GM15510 (cell line): Measurements from ENCODE around the gene JAZF1.

Experiments
- POLR2A ChIP-seq: IDR thresholded peaks from 3 replicates; pipeline ENCODE4 v1.6.1; 2011; ENCODE audit warnings: borderline replicate concordance; ENCODE audit not compliant: insufficient read length; ENCODE audit errors: extremely low read depth

The JAZF1 gene

GRCh38 chr7:28160551-28160991, 20.0 kb downstream of the JAZF1 start:
- no peak for TF ChIP-seq POLR2A

DNA sequence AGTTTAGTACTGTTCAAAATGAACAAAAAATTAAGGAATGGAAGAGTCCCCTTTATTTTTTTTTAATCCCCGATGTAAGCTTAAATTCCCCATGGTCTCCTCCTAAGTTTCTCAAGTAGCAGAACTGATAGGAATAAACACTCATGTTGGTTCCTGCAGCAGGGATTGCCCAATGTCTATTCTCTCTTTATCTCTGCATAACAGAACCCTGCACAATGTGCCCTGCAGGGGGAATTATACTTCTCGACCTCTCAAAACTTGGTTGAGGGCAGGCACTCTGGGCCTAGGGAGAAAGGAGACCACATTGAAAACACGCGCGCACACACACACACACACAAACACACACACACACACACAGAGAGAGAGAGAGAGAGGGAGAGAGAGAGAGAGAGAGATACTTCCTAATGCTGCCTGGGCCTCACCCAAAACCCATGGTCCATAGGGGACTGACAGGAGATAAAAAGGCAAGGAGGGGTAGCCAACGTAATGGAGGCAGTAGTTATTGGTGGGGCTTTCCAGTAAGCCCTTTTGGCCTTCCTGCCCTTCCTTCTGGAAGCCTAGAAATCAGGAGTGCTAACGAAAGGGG, 22.7 kb downstream of the JAZF1 start:
- no peak for TF ChIP-seq POLR2A

DNA sequence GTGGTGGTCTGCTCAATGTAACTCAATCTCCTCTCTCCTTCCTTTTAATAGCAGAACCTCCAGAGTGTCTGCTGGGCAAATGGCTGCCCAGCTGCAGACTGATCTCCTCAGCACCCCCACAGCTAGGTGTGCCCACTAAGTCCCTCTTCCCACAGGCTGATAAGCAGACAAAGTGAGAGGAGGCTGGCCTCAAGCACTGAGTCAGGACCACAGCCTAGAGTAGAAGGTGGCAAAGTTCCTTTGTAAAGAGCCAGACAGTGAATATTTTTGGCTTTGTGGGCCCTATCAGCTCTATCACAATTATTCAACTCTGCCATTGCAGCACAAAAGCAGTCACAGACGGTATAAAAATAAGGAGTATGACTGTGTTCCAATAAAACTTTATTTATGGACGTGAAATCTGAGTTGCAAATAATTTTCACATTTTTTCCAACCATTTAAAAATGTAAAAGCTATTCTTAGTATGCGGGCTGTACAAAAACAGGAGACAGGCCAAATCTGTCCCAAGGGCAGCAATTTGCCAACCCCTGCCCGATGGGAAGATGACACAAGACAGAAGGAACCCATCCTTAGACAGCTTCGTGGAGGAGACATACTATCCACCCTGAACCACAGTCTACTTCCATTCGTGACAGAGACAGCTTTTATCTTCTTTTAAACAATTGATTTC, 23.4 kb downstream of the JAZF1 start:
- TF ChIP-seq POLR2A: no peak

- TF ChIP-seq POLR2A: no peak
These were observed 24.2 kb downstream of the JAZF1 start for GRCh38 chr7:28156401-28156800.

DNA sequence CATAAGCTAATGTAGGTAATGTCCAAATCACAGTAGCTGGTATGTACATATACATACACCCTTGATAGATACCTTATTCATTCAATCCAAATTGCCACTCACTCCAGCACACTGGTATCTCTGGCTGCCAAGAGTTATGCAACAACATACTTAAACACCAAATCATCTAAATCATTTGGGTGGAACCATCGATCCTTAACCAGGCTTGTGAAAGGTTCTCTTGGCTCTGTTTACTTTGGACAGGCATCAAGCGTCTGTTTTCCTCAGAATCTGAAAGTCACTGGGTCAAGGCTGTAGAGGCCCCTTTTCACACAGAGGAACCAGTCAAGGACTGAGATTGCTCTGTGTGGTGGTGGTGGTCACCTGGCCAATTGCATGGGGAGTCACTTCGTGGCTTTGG, 24.6 kb downstream of the JAZF1 start:
- TF ChIP-seq POLR2A: no peak

DNA sequence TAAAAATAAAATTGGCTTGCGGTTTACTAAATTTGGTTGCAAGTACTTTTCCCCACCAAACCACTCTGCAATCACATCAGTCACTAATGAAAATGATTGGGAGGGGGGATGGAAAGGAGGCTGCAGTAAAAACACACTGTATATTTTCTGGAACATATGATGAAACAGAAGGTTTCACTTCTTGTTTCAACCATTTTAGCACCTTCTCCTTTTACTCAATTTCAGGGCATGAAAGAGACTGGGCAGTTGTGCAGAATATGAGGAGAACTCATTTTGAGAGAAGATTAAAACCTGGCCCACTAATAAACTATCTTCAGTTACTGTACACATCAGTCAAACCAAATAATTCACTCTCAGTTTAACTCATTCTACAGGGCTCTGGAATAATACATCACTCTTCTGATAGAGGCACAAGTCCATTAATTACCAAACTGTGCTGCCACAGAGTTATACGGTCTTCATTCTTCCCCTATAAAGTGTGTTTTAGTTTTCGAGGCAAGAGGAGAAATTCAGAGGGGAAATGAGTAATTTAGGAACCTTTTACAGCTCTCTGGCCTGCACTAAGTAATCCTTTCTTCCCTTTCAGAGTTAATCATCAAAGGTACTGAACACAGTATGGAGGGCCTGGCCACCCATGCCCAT, 25.5 kb downstream of the JAZF1 start:
- TF ChIP-seq POLR2A: no peak

DNA sequence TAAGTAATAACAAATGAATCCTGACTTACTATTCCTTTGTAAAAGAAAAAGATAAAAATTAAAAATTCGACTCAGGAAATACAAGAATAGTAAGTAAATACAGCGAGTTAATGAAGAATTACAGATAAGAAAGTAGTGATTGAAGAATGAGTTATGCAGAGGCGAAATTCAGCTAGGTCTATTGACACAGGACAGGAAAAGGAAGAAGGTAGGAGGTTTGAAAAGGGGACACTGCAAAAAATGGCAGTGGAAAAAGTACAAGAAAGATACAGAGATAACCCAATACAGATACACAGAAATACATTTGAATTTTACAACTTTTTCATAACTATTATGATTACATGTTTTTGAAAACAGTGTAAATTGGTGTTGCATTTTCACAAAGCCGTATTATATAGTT, 28.0 kb downstream of the JAZF1 start:
- TF ChIP-seq POLR2A: no peak

GRCh38 chr7:28151965-28152364, 28.6 kb downstream of the JAZF1 start:
- TF ChIP-seq POLR2A: no peak

DNA sequence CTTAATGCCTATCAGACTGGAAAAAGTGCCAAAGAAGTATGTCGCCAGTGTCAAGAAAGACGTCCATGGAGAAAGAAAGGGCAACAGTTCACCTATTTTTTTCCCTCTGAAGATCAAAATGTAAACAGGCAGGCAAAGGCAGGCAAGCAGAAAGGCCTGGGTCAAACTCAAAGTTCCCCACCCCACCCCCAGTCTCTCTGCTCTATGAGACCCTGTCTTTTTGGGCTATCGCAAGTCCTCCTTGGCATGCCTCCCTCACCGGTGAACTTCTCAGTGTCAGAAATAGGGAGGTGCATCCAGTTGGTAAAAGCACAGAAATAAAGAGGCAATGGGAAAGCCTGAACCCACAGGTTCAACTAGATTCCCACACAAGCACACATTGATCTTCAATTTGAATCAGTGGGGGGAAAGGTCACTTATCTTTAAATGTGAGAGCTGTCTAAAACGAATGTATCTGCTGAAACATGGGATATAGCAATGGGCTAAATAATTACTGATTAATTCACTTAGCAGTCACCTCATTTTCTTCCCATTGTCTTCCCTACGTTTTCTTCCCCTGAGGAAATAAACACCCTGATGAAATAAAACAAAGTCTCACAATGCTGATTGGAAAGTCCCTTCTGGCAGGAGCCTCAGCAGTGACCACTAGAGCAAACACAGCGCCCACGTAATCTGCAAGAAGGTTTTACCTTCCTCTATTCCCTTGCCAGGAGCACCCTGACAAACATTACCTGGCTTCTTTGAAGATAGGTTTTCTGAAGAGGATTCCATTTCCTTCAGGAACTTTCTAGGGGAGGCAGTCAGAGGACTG, 31.1 kb downstream of the JAZF1 start:
- TF ChIP-seq POLR2A: no peak

GRCh38 chr7:28145931-28146330, 34.7 kb downstream of the JAZF1 start:
- no peak for TF ChIP-seq POLR2A

GRCh38 chr7:28145090-28145626, 35.4 kb downstream of the JAZF1 start:
- TF ChIP-seq POLR2A: no peak

GRCh38 chr7:28144266-28144665, 36.3 kb downstream of the JAZF1 start:
- TF ChIP-seq POLR2A: no peak

DNA sequence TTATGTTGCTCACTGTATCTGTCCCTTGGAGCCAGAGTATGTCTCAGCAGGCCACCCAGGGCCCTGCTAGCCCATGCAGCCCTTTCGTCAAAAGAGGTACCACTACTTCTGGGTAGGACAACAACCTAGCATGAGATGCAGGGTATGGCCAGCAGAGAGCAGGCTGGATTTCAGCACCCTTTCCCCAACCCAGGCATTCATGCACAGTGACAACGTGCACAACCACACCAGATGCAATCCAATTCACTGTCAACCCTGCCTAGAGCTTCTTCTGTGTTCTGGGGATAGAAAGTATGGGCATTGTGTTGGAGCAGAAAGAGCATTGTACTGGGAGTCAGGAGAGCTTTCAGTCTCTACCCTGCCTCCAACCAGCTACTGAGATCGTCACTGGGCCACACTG, 37.9 kb downstream of the JAZF1 start:
- no peak for TF ChIP-seq POLR2A

- no peak for TF ChIP-seq POLR2A
These were observed 39.6 kb downstream of the JAZF1 start for GRCh38 chr7:28140979-28141378.

- no peak for TF ChIP-seq POLR2A
These were observed 41.8 kb downstream of the JAZF1 start for GRCh38 chr7:28138837-28139236.
